Caco-2 (cell line): ENCODE data around the gene MTHFD1L. TPM values are rescaled to one million over a fixed set of nuclear protein-coding genes. Genes with fewer than 3 reads are reported as not detected.

Experiments
- BruUV-seq: library from RNA; stranded (reverse); fragments of 400-500 nt; replicated peaks from 2 replicates; lab custom pipeline; 2021; lab: Mats Ljungman, UMichigan
- CTCF ChIA-PET: fragments of 300-600 bp; sonication (Branson Sonifier 250); formaldehyde crosslinking; loops from one replicate; lab custom pipeline; 2022; ENCODE audit warnings: antibody characterized with exemption; lab: Charles Lee
- POLR2A ChIA-PET: fragments of 300-600 bp; sonication (Branson Sonifier 250); formaldehyde crosslinking; loops from one replicate; lab custom pipeline; 2022; ENCODE audit warnings: antibody characterized with exemption; lab: Charles Lee
- DNase-seq, 2 experiments: peaks; one replicate each; pipeline versions ENCODE4 v3.0.0 to v3.0.0-alpha.2; 2020 to 2022
- H3K27me3 ChIP-seq: replicated peaks from 2 replicates; pipeline ENCODE4 v1.6.0; 2011; ENCODE audit warnings: low read length; ENCODE audit not compliant: control insufficient read depth, insufficient read depth
- H3K36me3 ChIP-seq: 2 replicates; pipeline ENCODE4 v1.5.1; 2011; ENCODE audit warnings: low read length; ENCODE audit not compliant: control insufficient read depth, insufficient read depth
- H3K4me1 ChIP-seq: fragments of 250-450 bp; sonication (Bioruptor Pico); 2 replicates; pipeline ENCODE4 v1.5.1; 2020; ENCODE audit warnings: mild to moderate bottlenecking
- H3K4me3 ChIP-seq: 2 replicates; pipeline ENCODE4 v1.5.1; 2011; ENCODE audit warnings: low read depth, mild to moderate bottlenecking, control low read depth, low read length
- H3K9me3 ChIP-seq: fragments of 250-450 bp; sonication (Bioruptor Pico); 2 replicates; pipeline ENCODE4 v1.5.1; 2020; ENCODE audit warnings: mild to moderate bottlenecking, moderate library complexity
- H3K27ac Mint-ChIP-seq: one replicate; pipeline ENCODE4 v1.8.0; 2022; ENCODE audit warnings: mixed read lengths; ENCODE audit not compliant: unreplicated experiment
- H3K27me3 Mint-ChIP-seq: one replicate; pipeline ENCODE4 v1.8.0; 2022; ENCODE audit warnings: mixed read lengths; ENCODE audit not compliant: insufficient read depth, unreplicated experiment
- H3K36me3 Mint-ChIP-seq: one replicate; pipeline ENCODE4 v1.8.0; 2022; ENCODE audit warnings: mild to moderate bottlenecking, mixed read lengths; ENCODE audit not compliant: insufficient read depth, unreplicated experiment
- H3K4me1 Mint-ChIP-seq: one replicate; pipeline ENCODE4 v1.8.0; 2022; ENCODE audit warnings: low read depth, mixed read lengths; ENCODE audit not compliant: unreplicated experiment
- H3K4me3 Mint-ChIP-seq: one replicate; pipeline ENCODE4 v1.8.0; 2022; ENCODE audit warnings: mild to moderate bottlenecking, moderate library complexity, mixed read lengths; ENCODE audit not compliant: unreplicated experiment
- H3K9me3 Mint-ChIP-seq: one replicate; pipeline ENCODE4 v1.8.0; 2022; ENCODE audit warnings: mixed read lengths; ENCODE audit not compliant: unreplicated experiment
- intact Hi-C: fragments of 100-400 bp; cut with micrococcal nuclease; formaldehyde crosslinking; loops from one replicate; pipeline ENCODE4 v1.10.0; 2022; ENCODE audit not compliant: unreplicated experiment
- total RNA-seq: library from RNA; stranded (reverse); gene quantifications from 2 replicates; pipeline ENCODE4 v1.2.3, GENCODE V29; 2022
- TF ChIP-seq, protein P1 (sequence below), 2 experiments: fragments of 200-600 bp in 1 of 2; IDR thresholded peaks; 1 replicate in 1 of 2; 2 replicates in 1 of 2; pipeline versions ENCODE4 v1.5.1 to v1.8.0; 2011 to 2022; ENCODE audit warnings: antibody characterized with exemption in 1 of 2, control low read depth in 1 of 2, inconsistent platforms in 1 of 2, low read depth in 1 of 2, low read length in 1 of 2, mild to moderate bottlenecking in 1 of 2, moderate library complexity in 1 of 2; ENCODE audit not compliant: insufficient read depth in 1 of 2, severe bottlenecking in 1 of 2, unreplicated experiment in 1 of 2

MTHFD1L gene
- total RNA-seq, 1 experiment from 2014 or later: 102 TPM

DNA sequence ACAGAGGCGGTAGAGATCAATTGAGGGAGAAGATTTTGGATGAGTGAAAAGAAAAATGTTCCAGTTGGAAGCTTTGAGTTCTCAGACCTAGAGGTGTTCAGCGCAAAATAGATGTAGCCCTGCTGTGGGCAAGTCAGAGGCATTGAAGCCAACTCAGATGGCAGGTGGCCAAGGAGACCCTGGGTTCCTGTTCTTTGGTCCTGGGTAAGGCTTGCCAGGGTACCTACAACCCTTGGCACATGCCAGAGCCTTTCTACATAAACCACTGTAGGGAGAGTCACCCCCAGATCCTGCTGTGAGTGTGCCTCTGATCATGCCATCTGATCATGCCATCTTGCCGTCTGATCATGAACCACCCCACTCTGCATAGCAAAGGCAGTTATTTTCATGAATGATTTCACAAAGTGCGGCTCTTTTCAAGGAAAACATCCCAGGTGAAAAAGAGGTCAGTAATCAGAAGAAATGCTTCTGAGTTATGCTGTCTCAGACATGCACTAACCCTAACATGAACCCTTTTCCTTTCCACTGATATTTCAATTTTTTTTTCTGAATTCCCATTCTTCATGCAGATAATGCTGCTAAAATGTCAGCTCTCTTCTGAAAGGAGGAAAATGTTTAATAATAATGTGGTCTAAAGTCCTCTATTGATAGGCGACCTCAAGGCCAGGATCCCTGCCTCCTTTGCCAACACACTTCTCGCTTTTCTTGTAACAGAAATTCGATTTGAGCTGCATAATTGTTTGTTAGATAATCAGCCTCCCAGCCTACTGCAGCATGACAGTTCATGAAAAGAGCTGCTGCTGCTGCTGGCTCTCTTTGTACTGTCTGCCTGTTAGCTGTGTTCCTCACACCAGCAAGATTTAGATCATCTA, 153.6 kb downstream of the MTHFD1L start:
- DNase-seq: no peak
- intact Hi-C loops: loop anchor here (10.0 kb wide), 1 partner anchor 66 kb away; no protein-coding TSS in a partner anchor
- no peak overlapping the region for H3K27ac Mint-ChIP-seq
- peaks cover 42% of the 10 kb centered on the region for H3K36me3 Mint-ChIP-seq
- Histone ChIP-seq H3K27me3 (no peaks in the 10 kb centered on the region), H3K4me1 (no peaks in the 10 kb centered on the region), H3K4me3 (no peak overlapping the region), H3K36me3 (no peaks in the 10 kb centered on the region), H3K9me3 (no peaks in the 10 kb centered on the region)
- peaks cover 7% of the 10 kb centered on the region for H3K4me1 Mint-ChIP-seq
- TF ChIP-seq, protein P1, sequence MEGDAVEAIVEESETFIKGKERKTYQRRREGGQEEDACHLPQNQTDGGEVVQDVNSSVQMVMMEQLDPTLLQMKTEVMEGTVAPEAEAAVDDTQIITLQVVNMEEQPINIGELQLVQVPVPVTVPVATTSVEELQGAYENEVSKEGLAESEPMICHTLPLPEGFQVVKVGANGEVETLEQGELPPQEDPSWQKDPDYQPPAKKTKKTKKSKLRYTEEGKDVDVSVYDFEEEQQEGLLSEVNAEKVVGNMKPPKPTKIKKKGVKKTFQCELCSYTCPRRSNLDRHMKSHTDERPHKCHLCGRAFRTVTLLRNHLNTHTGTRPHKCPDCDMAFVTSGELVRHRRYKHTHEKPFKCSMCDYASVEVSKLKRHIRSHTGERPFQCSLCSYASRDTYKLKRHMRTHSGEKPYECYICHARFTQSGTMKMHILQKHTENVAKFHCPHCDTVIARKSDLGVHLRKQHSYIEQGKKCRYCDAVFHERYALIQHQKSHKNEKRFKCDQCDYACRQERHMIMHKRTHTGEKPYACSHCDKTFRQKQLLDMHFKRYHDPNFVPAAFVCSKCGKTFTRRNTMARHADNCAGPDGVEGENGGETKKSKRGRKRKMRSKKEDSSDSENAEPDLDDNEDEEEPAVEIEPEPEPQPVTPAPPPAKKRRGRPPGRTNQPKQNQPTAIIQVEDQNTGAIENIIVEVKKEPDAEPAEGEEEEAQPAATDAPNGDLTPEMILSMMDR (IDR thresholded peaks at IDR 0.05; ENCODE audit: insufficient read depth in 1 of 2, low read depth in 1 of 2, low read length in 1 of 2, severe bottlenecking in 1 of 2, unreplicated experiment in 1 of 2): no peak
- BruUV-seq: no TSS peak
- ChIA-PET CTCF (no interaction called here), POLR2A (interaction anchor here (0.6 kb wide), 1 partner anchor 306 kb away, joined by 3 read pairs; no protein-coding TSS in a partner anchor)
- H3K27me3 Mint-ChIP-seq: no peaks in the 10 kb centered on the region
- no peaks in the 10 kb centered on the region for H3K9me3 Mint-ChIP-seq
- no peak overlapping the region for H3K4me3 Mint-ChIP-seq

DNA sequence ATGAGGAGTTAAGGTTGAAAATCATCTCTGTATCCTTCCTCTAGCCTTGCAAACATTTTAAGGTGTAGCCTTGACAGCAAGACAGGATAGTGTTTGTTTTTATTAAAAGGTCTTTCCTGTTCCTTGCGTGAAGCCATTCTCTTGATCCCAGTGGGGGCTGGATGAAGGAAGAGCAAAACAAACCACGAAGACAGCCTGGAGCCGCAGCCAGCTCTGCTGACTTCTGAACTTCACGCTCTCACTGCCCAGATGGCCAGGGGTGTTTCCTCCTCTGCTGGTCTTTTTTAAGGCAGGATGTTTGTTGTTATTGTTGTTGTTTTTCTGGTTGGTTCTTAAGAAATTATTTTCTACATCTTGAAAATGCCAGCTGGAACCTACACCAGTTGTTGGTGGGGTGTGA, 156.4 kb downstream of the MTHFD1L start:
- TF ChIP-seq, protein P1 (IDR thresholded peaks at IDR 0.05; ENCODE audit: insufficient read depth in 1 of 2, low read depth in 1 of 2, low read length in 1 of 2, severe bottlenecking in 1 of 2, unreplicated experiment in 1 of 2): no peak
- Mint-ChIP-seq H3K9me3 (no peaks in the 10 kb centered on the region), H3K27ac (no peak overlapping the region), H3K36me3 (peaks cover 37% of the 10 kb centered on the region), H3K4me3 (no peak overlapping the region), H3K4me1 (peaks cover 7% of the 10 kb centered on the region), H3K27me3 (no peaks in the 10 kb centered on the region)
- ChIA-PET POLR2A (no interaction called here), CTCF (interaction anchor here (0.6 kb wide), 1 partner anchor 288 kb away, joined by 3 read pairs; no protein-coding TSS in a partner anchor)
- no peaks in the 10 kb centered on the region for H3K36me3 ChIP-seq
- DNase-seq: no peak
- no peak overlapping the region for H3K4me3 ChIP-seq
- H3K4me1 ChIP-seq: no peaks in the 10 kb centered on the region
- H3K9me3 ChIP-seq: no peaks in the 10 kb centered on the region
- intact Hi-C loops: no loop called here
- H3K27me3 ChIP-seq: no peaks in the 10 kb centered on the region
- no TSS peak for BruUV-seq

DNA sequence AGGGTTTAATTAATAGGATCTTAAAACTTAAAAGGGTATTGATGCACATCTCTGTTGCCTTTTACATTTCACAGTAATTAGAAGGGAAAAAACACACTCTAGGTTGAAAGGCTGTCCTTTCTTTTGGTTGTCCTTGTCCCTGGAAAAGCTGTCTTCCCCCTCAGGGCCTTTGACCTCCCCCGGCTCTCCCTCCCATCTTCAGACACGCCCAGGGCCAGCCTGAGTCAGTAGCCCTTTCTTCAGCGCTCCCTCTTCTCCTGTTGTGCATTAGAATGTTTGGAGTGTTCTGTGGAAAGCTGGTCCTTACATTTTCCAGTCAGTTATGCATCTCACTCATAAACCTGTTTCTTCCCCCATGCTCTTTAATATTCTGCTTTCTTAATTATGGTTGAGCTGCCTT, 157.0 kb downstream of the MTHFD1L start:
- no peaks in the 10 kb centered on the region for H3K27me3 Mint-ChIP-seq
- no peak overlapping the region for H3K27ac Mint-ChIP-seq
- BruUV-seq: no TSS peak
- Histone ChIP-seq H3K36me3 (no peaks in the 10 kb centered on the region; the same call in 1 of the 2 replicates), H3K27me3 (no peaks in the 10 kb centered on the region), H3K4me1 (no peaks in the 10 kb centered on the region), H3K9me3 (no peaks in the 10 kb centered on the region), H3K4me3 (no peak overlapping the region)
- peaks cover 42% of the 10 kb centered on the region for H3K36me3 Mint-ChIP-seq
- DNase-seq: no peak
- POLR2A ChIA-PET: no interaction called here
- intact Hi-C loops: no loop called here
- CTCF ChIA-PET: interaction anchor here (0.6 to 1.2 kb wide), 2 partner anchors 8 to 288 kb away, joined by 3 read pairs; no protein-coding TSS in a partner anchor
- no peak overlapping the region for H3K4me3 Mint-ChIP-seq
- TF ChIP-seq, protein P1 (IDR thresholded peaks at IDR 0.05; ENCODE audit: insufficient read depth in 1 of 2, low read depth in 1 of 2, low read length in 1 of 2, severe bottlenecking in 1 of 2, unreplicated experiment in 1 of 2): no peak
- peaks cover 7% of the 10 kb centered on the region for H3K4me1 Mint-ChIP-seq
- no peaks in the 10 kb centered on the region for H3K9me3 Mint-ChIP-seq
